Stomach (tissue), 9 donors: ENCODE data around the gene TRAF3. TPM values are rescaled to one million over a fixed set of nuclear protein-coding genes. Genes with fewer than 3 reads are reported as not detected.

Experiments used
- DNase-seq, 2 donors: peaks; one replicate each; pipeline versions ENCODE4 v3.0.0 to v3.0.0-alpha.2; 2013 to 2019
- H3K27ac ChIP-seq, 5 donors: fragments of 200-600 bp in 4 of 5; sonication (generic) in 4 of 5; one replicate each; pipeline ENCODE4 v1.5.1; 2013 to 2019; ENCODE audit warnings: mild to moderate bottlenecking in 1 of 5, moderate library complexity in 1 of 5
- H3K27me3 ChIP-seq, 3 donors: fragments of 200-600 bp; sonication (generic); one replicate each; pipeline ENCODE4 v1.5.1; 2017 to 2019; ENCODE audit warnings: mixed run types in 1 of 3
- H3K36me3 ChIP-seq, 4 donors: fragments of 200-600 bp; sonication (generic); 1 replicate in 3 of 4; 2 replicates in 1 of 4; pipeline ENCODE4 v1.5.1; 2016 to 2019
- H3K4me1 ChIP-seq, 4 donors: fragments of 200-600 bp; sonication (generic); one replicate each; pipeline ENCODE4 v1.5.1; 2016 to 2019
- H3K4me3 ChIP-seq, 4 donors: fragments of 200-600 bp; sonication (generic) in 3 of 4; one replicate each; pipeline ENCODE4 v1.5.1; 2016 to 2019; ENCODE audit warnings: mild to moderate bottlenecking in 1 of 4
- H3K9me3 ChIP-seq, 4 donors: fragments of 200-600 bp; sonication (generic); one replicate each; pipeline ENCODE4 v1.5.1; 2016 to 2019
- CTCF ChIP-seq, 7 experiments: fragments of 450-650 bp in 4 of 7; fragments of 200-600 bp in 3 of 7; sonication (generic) in 3 of 7; IDR thresholded peaks; one replicate each; pipeline ENCODE4 v1.5.1; 2016 to 2019; ENCODE audit warnings: antibody characterized with exemption in 7 of 7, control low read depth in 2 of 7, mild to moderate bottlenecking in 1 of 7
- EP300 ChIP-seq: sonication (generic); formaldehyde crosslinking; IDR thresholded peaks from one replicate; pipeline ENCODE4 v1.6.1; 2017; ENCODE audit warnings: antibody characterized with exemption
- POLR2A ChIP-seq, 4 donors: fragments of 450-650 bp; IDR thresholded peaks; one replicate each; pipeline ENCODE4 v1.6.1; 2016; ENCODE audit warnings: antibody characterized with exemption in 4 of 4, control low read depth in 2 of 4, mild to moderate bottlenecking in 1 of 4, moderate library complexity in 1 of 4
- POLR2AphosphoS5 ChIP-seq, 3 donors: sonication (generic); formaldehyde crosslinking; IDR thresholded peaks; one replicate each; pipeline ENCODE4 v1.6.1; 2016; ENCODE audit warnings: antibody characterized with exemption in 3 of 3
- WGBS, 5 donors: extraction: QIAGEN DNeasy Blood & Tissue Kit in 3 of 5; methylation state at CpG; one replicate each; pipeline versions ENCODE4 v1.1.5 to v1.1.7; 2013 to 2018; 5-methylcytosine and 5-hydroxymethylcytosine counted together
- intact Hi-C: fragments of 100-400 bp; cut with DNase I; formaldehyde crosslinking; loops from one replicate; pipeline ENCODE4 v1.15.1; 2023; ENCODE audit warnings: low total_unique reads
- polyA plus RNA-seq, 3 donors: library from polyadenylated mRNA; stranded (reverse); fragments of 200-250 nt; gene quantifications; one replicate each; pipeline ENCODE4 v1.2.3, GENCODE V29; 2013
- total RNA-seq, 5 donors: library from RNA; depleted of rRNA; stranded (reverse); fragments of >200 nt; gene quantifications; one replicate each; pipeline versions ENCODE4 v1.1.0 to v1.2.3, GENCODE V29; 2014 to 2016
- donor health status: healthy with polysubstance abuse.
- donor health status: Bipolar disorder and iron deficiency.
- donor health status: healthy.

Gene TRAF3
- total and polyA plus RNA-seq, 8 donors, result 3.5 to 30.1 (median 6.3) TPM

- Histone ChIP-seq H3K4me3 (no peak overlapping the region), H3K36me3 (peaks cover 0 to 5% (median 0%) of the 10 kb centered on the region in 4 donors), H3K4me1 (peaks cover 5 to 21% (median 12%) of the 10 kb centered on the region in 4 donors), H3K27me3 (no peaks in the 10 kb centered on the region), H3K27ac (no peak overlapping the region), H3K9me3 (no peaks in the 10 kb centered on the region)
- DNase-seq, result no peak
- intact Hi-C loops, result no loop called here
- 87 to 98% (median 95%) methylated on average over 3 of the region's 3 CpGs for WGBS, 5 donors
- TF ChIP-seq POLR2A (IDR thresholded peaks at IDR 0.05) (no peak), EP300 (no peak), CTCF (IDR thresholded peaks at IDR 0.05) (no peak), POLR2AphosphoS5 (IDR thresholded peaks at IDR 0.05) (no peak)
These were observed 16.5 kb downstream of the TRAF3 start for GRCh38 chr14:102793531-102794328.

GRCh38 chr14:102795060-102795925 lies 18.0 kb downstream of the TRAF3 start:
- peak overlapping the region in 3 of 5 donors; percentile 10 to 74 (median 67) for H3K27ac ChIP-seq
- peak; percentile 66 to 93 for DNase-seq
- H3K9me3 ChIP-seq, result no peaks in the 10 kb centered on the region
- no peaks in the 10 kb centered on the region for H3K27me3 ChIP-seq
- intact Hi-C loops, result no loop called here
- H3K4me1 ChIP-seq, result peaks cover 5 to 26% (median 15%) of the 10 kb centered on the region in 4 donors
- peaks cover 0 to 5% (median 0%) of the 10 kb centered on the region in 4 donors for H3K36me3 ChIP-seq
- 46 to 56% (median 50%) methylated on average over 2 of the region's 2 CpGs for WGBS, 5 donors
- TF ChIP-seq CTCF (IDR thresholded peaks at IDR 0.05) (no peak), EP300 (no peak), POLR2A (IDR thresholded peaks at IDR 0.05) (no peak), POLR2AphosphoS5 (IDR thresholded peaks at IDR 0.05) (peak in 1 of 3 donors; percentile 50)
- no peak overlapping the region for H3K4me3 ChIP-seq

GRCh38 chr14:102796661-102797190 lies 19.5 kb downstream of the TRAF3 start:
- Histone ChIP-seq H3K9me3 (no peaks in the 10 kb centered on the region), H3K4me3 (no peak overlapping the region), H3K27ac (no peak overlapping the region), H3K36me3 (peaks cover 0 to 5% (median 0%) of the 10 kb centered on the region in 4 donors), H3K4me1 (peaks cover 5 to 26% (median 15%) of the 10 kb centered on the region in 4 donors), H3K27me3 (no peaks in the 10 kb centered on the region)
- TF ChIP-seq POLR2A (IDR thresholded peaks at IDR 0.05), result no peak
- no peak for TF ChIP-seq POLR2AphosphoS5 (IDR thresholded peaks at IDR 0.05)
- TF ChIP-seq CTCF (IDR thresholded peaks at IDR 0.05), result no peak
- TF ChIP-seq EP300, result no peak
- intact Hi-C loops, result no loop called here
- WGBS, 5 donors, result 84 to 97% (median 90%) methylated on average over 8 of the region's 8 CpGs
- no peak for DNase-seq

- Histone ChIP-seq H3K9me3 (no peaks in the 10 kb centered on the region), H3K27me3 (no peaks in the 10 kb centered on the region), H3K36me3 (peaks cover 0 to 5% (median 0%) of the 10 kb centered on the region in 4 donors), H3K4me3 (no peak overlapping the region), H3K27ac (no peak overlapping the region), H3K4me1 (peaks cover 5 to 26% (median 15%) of the 10 kb centered on the region in 4 donors)
- intact Hi-C loops, result no loop called here
- WGBS, 5 donors, result 63 to 89% (median 78%) methylated on average over 2 of the region's 2 CpGs
- no peak for DNase-seq
- TF ChIP-seq CTCF (IDR thresholded peaks at IDR 0.05), result no peak
- TF ChIP-seq EP300, result no peak
- TF ChIP-seq POLR2AphosphoS5 (IDR thresholded peaks at IDR 0.05), result no peak
- no peak for TF ChIP-seq POLR2A (IDR thresholded peaks at IDR 0.05)
These were observed 21.7 kb downstream of the TRAF3 start for GRCh38 chr14:102798926-102799325.
